ENCODE measurements around the gene NXPH4. TPM values are rescaled to one million over a fixed set of nuclear protein-coding genes. Genes with fewer than 3 reads are reported as not detected.

NXPH4 gene
- total RNA-seq, 1 experiment from 2014 or later: 5.6 TPM

DNA sequence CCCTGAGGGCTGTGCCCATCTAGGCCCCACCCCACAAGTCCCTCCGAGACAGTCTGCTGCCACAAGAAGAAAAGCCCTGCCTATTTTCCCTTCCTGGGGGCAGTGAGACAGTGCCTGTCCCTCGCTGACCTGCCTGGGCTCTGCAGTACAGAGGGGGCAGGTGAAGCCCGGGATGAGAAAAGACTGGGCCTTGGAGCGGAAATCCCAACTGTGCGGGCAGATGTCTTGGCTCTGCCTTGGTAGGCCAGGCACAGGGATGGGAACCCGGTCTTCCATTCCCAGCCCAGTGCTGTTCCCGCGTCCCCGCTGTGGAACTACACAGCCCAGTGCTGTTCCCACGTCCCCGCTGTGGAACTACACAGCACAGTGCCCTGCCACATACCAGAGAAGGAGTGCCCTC is 12.8 kb upstream of the NXPH4 start:
- no peak for DNase-seq (ENCODE audit: low spot score)

DNA sequence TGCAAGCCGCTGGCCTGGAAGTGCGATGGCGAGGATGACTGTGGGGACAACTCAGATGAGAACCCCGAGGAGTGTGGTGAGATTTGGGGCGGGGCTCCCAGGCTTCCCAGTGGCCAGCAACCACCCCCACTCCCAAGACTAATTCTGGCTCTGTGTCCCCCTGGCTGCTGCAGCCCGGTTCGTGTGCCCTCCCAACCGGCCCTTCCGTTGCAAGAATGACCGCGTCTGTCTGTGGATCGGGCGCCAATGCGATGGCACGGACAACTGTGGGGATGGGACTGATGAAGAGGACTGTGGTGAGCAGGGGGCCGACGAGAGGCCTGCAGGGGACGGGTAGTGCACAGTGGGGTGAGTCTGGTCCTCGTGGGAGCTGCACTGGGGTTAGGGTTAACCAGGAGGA is 12.1 kb upstream of the NXPH4 start:
- no peak for DNase-seq (ENCODE audit: low spot score)

DNA sequence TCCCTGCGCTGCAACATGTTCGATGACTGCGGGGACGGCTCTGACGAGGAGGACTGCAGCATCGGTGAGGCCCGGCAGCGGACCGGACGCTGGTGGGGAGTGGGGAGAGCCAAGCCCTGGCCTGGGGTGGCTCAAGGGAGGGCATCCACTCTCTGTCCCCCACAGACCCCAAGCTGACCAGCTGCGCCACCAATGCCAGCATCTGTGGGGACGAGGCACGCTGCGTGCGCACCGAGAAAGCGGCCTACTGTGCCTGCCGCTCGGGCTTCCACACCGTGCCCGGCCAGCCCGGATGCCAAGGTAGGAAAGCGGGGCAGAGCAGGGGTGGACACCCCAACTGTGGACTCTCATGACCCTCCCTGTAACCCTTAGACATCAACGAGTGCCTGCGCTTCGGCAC is 11.4 kb upstream of the NXPH4 start:
- no peak for DNase-seq (ENCODE audit: low spot score)

DNA sequence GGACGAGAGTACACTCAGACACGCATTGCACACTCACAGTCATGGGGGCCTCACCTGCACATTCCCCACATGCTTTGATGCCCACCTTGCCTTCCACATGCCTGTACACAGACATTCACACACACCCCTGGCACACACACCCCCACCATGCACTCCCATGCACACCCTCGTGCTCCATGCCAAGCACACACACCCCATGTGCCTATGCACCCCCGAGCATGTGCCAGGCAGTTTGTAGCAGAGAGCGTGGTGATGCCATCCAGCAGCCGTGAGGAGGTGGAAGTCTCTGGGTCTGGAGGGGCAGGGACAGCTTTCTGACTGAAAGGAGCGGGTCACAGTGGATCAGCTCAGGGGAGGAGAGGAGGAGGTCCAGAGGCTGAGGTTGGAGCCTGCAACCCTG is 10.7 kb upstream of the NXPH4 start:
- no peak for DNase-seq (ENCODE audit: low spot score)

DNA sequence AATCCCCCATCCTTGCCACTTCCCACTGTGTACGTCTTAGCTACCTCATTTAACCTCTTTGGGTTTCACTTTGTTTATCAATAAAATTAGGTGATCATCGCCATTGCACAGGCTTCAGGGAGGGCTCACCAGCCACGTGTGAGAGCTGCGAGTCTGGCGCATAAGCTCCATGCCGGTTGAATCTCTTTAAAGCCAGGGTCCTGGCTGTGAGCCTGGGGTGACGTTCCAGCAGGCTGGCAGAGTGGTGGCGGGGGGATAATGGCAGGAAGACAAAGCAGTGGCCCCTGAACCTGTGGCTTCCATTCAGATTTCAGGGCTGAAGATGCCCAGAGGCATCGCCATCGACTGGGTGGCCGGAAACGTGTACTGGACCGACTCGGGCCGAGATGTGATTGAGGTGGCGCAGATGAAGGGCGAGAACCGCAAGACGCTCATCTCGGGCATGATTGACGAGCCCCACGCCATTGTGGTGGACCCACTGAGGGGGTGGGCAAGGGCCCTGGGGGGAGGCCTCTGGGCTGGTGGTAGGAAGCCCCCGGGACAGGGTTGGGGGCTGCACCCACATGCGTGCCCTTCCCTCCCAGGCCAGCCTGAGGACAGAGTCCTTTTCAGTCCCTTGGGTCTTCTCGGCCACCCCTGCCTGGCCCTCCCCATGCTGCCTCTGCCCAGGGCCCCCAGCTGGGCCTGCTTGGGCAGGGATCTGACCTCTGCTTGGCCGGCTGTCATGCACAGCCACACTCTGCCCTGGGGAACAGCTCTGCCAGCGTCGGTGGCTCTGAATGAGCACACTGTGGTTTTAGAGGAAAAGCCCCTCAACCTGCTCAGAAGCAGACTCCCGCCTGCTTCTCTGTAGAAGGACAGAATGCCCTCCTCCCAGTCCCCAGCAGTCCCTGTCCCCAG is 8.6 kb upstream of the NXPH4 start:
- DNase-seq (ENCODE audit: low spot score): no peak

DNA sequence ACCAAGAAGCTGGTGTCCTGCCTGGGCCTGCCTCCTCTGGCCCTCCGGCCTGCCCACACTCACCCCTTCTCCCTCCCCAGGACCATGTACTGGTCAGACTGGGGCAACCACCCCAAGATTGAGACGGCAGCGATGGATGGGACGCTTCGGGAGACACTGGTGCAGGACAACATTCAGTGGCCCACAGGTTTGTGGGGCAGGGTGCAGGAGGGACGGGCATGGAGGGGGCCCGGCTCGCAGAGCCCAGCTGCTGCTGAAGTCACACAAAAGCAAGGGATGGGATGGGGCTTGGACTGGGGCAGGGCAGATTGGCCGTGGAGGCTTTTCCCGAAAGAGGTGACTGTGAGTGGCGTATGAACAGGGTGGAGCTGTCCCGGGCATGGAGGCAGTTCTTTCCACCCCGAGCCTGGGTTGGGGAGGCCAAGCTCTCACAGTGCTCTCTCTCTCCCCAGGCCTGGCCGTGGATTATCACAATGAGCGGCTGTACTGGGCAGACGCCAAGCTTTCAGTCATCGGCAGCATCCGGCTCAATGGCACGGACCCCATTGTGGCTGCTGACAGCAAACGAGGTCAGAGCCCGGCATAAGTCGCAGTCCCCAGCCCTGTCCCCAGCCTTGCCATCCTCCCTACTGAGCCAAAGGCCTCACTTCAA is 7.8 kb upstream of the NXPH4 start:
- no peak for DNase-seq (ENCODE audit: low spot score)

DNA sequence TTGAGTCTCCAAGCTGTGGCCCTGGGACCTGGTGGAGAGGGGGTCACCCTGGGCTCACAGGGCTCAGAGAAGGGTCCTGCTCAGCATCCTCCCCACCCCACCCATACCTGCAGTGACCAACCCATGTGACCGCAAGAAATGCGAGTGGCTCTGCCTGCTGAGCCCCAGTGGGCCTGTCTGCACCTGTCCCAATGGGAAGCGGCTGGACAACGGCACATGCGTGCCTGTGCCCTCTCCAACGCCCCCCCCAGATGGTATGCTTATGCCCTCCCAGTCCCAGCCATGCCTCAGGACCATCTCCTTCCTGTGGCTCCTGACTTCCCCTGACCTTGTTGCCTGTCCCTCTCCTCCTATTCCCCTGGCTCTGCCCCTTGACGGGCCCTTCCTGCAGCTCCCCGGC is 6.7 kb upstream of the NXPH4 start:
- no peak for DNase-seq (ENCODE audit: low spot score)

DNA sequence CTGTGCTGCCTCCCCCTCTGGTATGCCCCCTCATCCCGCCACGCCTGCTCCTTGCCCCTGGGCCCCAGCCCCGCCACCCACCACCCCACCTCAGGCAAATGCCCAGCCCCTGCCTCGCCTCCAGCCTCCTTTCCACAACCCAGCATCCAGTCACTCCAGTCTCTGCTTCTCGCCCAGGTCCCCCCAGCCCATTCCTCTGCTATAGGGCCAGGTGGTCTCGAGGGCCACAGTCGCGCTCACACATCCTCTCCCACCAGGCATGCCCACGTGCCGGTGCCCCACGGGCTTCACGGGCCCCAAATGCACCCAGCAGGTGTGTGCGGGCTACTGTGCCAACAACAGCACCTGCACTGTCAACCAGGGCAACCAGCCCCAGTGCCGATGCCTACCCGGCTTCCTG is 6.1 kb upstream of the NXPH4 start:
- DNase-seq (ENCODE audit: low spot score): no peak

DNA sequence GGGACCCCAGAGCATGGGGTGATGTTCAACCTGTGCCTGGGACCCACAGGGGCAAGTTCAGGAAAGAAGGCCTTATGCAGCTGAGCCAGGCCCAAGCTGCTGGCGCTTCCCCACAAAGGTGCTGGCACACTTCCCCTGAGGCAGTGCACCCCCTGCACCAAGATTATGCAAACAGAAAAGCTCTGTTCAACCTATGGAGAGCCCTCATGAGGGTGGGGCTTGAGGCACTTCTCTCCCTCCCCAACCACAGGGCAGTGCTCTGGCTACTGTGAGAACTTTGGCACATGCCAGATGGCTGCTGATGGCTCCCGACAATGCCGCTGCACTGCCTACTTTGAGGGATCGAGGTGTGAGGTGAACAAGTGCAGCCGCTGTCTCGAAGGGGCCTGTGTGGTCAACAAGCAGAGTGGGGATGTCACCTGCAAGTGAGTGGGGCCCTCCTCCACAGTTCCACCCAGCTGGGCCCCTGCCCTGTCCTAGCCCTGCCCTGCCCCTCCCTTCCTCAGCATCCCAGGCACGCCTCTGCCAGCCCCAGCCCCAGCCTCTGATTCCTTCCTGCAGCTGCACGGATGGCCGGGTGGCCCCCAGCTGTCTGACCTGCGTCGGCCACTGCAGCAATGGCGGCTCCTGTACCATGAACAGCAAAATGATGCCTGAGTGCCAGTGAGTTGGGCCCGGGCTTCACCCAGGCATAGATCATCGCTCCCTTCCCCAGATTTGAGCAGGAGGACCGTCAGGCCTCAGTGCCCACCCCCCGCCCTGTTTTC is 5.5 kb upstream of the NXPH4 start:
- DNase-seq (ENCODE audit: low spot score): no peak

DNA sequence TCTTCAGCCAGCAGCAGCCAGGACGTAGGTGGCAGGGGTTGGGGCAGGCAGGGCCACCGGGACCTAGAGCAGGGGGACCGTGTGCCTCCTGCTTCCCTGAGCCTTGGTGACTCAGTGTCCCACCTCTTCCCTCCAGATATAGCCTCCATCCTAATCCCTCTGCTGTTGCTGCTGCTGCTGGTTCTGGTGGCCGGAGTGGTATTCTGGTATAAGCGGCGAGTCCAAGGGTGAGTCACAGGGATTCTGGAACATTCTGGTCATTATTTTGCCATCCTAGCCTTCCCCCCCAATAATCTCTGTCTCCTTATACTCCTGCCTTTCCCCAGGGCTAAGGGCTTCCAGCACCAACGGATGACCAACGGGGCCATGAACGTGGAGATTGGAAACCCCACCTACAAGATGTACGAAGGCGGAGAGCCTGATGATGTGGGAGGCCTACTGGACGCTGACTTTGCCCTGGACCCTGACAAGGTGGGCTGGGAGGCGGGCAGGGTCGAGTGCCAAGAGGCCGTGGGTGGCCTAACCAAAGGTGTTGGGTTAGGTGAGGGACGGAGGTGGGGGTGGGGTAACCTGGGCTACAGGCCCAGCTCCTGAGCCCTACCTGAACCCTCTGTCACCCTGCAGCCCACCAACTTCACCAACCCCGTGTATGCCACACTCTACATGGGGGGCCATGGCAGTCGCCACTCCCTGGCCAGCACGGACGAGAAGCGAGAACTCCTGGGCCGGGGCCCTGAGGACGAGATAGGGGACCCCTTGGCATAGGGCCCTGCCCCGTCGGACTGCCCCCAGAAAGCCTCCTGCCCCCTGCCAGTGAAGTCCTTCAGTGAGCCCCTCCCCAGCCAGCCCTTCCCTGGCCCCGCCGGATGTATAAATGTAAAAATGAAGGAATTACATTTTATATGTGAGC is 4.5 kb upstream of the NXPH4 start:
- no peak for DNase-seq (ENCODE audit: low spot score)

DNA sequence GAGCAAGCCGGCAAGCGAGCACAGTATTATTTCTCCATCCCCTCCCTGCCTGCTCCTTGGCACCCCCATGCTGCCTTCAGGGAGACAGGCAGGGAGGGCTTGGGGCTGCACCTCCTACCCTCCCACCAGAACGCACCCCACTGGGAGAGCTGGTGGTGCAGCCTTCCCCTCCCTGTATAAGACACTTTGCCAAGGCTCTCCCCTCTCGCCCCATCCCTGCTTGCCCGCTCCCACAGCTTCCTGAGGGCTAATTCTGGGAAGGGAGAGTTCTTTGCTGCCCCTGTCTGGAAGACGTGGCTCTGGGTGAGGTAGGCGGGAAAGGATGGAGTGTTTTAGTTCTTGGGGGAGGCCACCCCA is 3.9 kb upstream of the NXPH4 start:
- DNase-seq (ENCODE audit: low spot score): no peak

DNA sequence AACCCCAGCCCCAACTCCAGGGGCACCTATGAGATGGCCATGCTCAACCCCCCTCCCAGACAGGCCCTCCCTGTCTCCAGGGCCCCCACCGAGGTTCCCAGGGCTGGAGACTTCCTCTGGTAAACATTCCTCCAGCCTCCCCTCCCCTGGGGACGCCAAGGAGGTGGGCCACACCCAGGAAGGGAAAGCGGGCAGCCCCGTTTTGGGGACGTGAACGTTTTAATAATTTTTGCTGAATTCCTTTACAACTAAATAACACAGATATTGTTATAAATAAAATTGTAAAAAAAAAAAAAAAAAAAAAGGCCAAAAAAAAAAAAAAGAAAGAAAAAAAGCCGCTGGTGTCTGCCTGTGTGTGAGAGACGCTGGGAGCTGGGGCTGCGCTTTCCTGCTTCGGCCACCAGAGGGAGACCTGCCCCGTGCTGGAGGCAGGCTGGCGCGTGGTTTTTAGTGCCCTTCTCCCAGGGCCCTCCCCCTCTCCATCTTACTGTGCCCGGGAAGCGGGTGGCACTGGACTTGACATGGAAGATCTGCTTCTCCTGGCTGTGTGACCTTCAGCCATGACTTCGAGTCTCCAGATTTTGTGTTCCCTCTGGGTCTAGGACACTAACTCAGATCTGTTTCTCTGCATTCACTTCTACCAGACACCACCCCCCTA is 3.4 kb upstream of the NXPH4 start:
- DNase-seq (ENCODE audit: low spot score): peak; percentile 86

DNA sequence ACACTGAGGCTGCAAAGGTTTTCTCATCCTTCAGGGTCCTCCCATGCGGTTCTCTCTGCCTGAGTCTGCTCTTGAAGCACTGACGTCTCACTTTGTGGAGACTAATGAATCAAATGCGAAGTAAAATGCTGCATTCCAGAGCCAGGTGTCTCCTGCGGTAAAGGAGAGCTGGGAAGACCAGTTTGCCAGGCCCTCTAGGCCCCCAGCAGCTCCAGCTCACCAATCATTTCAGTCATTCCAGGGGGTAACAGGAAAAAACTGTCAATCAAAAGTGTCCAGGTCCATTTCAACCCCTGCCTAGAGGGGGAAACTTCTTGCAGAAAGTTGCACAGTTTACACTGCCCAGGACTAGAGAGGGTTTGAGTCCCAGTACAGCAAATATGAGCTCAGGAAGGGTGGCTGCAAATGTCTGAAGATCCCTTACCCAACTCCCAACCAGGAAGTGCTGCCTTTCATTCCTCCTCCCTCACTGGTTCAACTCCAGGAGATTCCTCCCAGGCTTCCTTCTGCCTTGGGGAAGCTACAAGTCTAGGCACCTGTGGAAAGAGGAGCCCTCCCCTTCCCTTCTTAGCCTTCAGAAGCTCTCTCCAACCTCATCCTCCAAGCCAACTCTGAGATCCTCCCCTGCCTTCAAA is 2.7 kb upstream of the NXPH4 start:
- DNase-seq (ENCODE audit: low spot score): no peak

DNA sequence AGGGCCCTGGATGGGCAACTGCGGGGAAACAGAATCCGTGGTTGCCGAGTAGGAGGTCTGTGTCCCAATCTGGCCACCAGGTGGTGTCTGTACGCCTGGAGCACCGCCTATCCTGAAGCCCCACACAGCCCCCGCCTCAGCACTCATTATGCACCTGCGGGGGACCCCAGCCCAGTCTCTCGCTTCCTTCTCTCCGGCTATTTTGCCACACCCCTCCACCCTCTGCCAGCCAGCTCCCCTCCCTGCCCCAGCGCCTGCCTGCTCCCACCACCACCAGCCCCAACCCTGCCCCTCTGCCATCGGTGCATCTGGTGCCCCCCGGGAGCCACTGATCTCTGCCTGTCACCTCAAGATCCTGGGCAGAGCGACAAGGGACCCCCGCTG is 2.2 kb upstream of the NXPH4 start:
- DNase-seq (ENCODE audit: low spot score): peak; percentile 51

DNA sequence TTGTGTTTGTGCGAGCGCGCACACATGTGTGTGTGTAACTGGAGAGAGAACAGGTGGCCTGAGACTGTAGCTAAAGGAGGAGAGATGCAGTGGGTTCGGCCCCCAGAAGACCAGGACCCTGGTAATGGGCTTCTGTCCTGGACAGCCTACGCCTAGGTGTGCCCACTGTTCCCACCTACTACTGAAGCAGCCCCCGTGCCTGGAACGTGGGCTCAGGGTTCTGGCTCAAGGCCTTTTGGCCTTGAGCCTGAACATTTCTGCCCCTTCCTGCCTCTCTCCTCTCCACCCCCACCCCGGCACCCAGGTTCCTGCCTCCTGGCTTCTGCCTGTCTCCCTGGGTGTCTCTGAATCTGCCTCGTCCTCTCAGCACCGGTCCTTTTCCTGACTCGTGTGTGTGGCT is 1.5 kb upstream of the NXPH4 start:
- no peak for DNase-seq (ENCODE audit: low spot score)

DNA sequence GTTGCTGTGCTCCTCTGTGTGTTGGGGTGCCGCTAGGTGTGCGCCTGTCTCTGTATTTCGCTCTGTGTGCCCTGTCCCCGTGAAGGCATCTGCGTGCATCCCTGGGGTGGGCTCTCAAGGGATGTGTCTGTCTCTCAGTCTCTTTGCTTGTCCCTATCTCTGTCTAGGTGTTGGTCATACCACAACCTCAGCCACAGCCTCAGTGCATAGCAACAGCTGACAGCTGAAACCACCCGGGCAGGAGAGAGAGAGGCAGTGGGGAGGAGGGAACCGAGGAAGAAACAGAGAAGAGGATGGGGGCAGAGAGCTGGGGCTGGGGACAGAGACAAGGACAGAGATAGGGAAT is 953 bp upstream of the NXPH4 start:
- DNase-seq (ENCODE audit: low spot score): no peak

DNA sequence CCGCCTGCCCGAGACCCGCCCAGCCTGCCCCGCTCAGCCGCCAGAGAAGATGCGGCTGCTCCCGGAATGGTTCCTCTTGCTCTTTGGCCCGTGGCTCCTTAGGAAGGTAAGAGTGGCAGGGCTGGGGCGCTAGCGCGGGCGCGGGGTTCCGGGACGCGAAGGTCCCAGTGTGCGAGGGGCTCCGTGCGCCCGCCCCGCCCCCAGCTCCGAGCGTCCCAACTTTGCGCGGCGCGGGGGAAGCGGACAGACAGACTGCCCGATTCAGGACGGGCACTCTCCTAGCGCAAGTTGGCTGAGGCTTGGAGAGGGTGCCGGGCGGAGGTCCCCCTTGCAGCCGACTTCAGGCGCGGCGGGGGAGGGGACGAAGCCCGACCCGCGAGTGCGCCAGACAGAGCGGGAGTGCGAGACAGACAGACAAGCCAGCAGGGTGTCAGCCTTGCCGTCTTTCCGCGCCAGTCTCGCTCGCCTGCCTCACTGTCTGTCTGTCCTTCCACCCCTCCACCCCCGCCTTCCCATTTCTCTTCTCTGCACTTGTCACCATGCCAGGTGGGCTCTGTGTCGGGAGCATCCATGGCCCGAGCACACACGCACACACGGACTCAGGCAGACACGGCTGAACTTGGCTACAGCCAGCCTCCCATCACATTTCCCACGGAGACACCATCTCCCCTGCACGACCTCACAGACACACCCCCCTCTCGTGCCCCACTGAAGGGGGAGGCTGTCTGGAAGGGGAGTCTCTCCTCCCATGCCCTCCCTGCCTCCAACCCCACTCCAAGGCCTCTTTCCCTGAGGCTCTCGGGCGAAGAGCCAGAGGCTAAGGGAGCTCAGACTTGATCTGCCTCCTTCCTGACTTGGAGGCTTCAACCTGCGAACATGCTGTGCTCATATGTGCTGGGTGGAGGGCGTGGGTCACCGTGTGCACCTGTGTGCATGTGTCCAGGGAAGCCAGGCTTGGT is 606 bp downstream of the NXPH4 start:
- DNase-seq (ENCODE audit: low spot score): no peak

DNA sequence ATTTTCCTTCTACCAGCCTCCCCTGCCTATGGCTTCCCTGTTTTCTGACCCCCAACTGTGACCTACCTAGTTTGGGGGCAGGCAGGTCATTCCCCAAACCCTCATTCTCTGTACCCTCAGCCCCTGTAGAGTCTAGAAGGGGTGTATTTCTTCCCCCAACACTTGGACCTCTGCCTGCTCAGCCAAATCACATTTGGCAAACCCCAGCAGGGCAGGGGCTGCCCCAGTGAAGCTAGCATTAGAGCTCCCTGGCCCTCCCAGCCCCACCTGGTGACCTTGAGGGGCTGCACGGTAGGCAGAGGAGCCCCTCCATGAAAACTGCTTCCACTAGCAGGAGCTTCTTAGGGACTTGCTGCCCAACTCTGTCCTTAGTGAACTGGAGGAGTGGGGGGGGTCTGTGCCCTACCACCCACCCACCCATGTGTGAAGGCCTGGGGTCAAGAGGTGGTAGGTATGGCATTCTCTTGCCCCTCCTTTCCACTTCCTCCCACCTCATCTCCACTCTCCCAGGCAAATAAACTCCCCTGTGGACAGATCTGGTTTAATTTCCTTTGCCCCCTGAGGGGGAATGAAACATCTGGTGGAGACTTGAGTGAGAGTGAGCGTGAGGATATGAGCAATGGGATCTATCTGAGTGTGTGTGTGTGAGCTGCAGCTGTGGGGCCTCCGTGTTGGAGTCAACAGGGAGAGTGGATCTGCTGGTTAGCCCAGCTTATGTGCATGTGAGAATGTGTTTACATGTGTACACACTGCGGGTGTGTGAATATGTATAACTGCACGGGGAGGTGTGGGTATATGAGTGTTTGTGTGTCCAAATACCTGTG is 1.6 kb downstream of the NXPH4 start:
- DNase-seq (ENCODE audit: low spot score): no peak
